ENCODE measurements around the gene YIF1A.
"Not testable (repeated sequence)": the region's sequence is repeated elsewhere in the genome, so short reads cannot be mapped to it uniquely, and the experiment has no call there.

Gene YIF1A

GRCh38 chr11:66268952-66269905 is 19.7 kb downstream of the YIF1A start:
- DNase-seq (ENCODE audit: low read depth, low spot score) = peak; percentile 61

GRCh38 chr11:66268244-66268951 is 20.5 kb downstream of the YIF1A start, which contains the start of gene RAB1B:
TSS of gene RAB1B (plus strand) at chr11:66268639. CDS start at chr11:66268680, 41 bp downstream.
- peak; percentile 100 for DNase-seq (ENCODE audit: low read depth, low spot score)

DNA sequence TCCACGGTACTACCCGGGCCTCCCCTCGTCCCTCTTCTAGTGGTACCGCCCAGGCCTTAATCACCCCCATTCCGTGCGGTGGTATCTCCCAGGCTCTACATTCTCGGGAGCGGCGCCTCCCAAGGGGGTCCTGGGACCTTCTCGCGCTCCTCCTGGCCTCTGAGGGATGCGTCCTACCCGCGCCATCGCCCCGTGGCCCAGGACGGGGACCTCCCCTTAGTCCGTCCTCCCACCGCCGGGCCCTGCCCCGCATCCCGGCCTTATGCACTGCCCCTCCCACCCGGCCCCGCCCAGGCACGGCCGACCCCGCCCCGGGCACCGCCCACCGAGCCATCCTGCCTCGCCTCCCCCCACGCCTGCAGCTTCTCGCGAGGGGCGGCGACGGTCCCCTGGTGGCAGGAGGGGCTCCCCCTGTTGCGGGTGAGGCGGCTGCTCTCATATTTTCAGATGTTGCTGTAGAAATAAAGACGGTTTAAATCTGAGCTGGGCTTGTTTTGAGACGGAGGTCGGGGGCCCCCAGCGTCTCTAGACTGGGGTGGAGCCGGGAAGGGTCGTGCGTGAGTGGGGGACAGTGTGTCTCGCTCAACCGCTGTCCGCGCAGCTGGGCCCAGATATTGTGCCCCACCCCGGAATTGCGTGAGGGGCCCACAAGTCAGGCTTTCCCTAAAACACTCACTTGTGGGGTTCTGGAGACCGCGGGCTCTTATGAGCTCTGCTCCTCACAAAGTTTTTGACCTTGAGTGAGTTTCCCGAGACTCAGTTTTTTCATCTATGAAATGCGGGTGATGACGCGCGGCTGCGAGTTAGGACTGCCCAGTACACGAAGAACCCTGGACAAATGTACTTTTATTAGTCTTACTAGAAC is 21.3 kb downstream of the YIF1A start:
- peak; percentile 97 for DNase-seq (ENCODE audit: low read depth, low spot score)

GRCh38 chr11:66267039-66267378 is 21.9 kb downstream of the YIF1A start:
- DNase-seq (ENCODE audit: low read depth, low spot score) = no peak

DNA sequence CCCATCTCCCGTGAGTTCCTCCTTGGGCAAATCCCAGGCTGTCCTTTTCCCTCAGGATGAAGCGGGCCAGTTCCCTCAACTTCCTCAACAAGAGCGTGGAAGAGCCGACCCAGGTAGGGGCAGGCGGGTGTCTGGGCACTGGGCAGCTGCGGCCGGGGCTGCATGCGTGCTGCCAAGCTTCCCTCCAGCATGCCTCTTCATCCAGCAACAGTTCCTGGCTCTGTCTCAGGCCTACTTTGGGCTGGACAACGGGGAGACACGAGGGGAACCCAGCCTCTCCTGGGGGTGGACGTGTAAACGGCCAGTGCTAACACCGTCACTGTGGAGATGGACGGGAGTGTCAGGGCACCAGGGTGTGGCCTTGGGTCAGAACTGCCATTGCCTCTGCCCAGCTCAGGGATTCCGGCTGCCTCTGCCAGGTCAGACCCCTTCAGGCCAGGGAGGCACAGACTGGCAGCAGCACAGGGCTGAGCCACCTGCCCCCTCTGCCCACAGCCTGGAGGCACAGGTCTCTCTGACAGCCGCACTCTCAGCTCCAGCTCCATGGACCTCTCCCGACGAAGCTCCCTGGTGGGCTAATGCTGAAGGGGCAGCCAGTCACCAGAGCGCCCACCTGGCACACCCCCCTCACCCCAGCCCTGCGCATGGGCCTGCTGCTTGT is 22.4 kb downstream of the YIF1A start:
- no peak for DNase-seq (ENCODE audit: low read depth, low spot score)

DNA sequence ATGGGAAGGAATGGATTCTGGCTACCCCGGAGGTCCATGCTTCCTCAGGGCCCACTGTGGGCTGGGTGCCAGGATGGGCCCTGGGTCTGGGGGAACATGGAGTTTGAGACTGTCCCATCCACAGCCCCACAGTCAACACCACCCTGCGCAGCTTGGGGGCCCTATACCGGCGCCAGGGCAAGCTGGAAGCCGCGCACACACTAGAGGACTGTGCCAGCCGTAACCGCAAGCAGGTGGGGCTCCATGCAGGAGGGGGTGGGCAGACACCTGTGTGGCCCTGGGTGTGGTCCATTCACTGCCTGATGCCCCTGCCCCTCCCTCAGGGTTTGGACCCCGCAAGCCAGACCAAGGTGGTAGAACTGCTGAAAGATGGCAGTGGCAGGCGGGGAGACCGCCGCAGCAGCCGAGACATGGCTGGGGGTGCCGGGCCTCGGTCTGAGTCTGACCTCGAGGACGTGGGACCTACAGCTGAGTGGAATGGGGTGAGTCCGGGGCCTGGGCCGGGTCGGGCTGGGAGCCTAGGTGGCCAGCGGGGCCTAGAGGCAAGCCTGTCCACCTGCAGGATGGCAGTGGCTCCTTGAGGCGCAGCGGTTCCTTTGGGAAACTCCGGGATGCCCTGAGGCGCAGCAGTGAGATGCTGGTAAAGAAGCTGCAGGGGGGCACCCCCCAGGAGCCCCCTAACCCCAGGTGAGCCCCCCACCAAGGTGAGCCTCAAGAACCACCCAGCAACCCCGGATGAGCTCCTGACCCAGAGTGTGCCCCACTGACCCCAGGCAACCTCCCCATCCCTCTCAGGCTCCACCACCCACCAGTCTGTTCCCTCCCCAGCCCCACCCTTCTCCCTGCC is 23.2 kb downstream of the YIF1A start:
- DNase-seq (ENCODE audit: low read depth, low spot score) = no peak

DNA sequence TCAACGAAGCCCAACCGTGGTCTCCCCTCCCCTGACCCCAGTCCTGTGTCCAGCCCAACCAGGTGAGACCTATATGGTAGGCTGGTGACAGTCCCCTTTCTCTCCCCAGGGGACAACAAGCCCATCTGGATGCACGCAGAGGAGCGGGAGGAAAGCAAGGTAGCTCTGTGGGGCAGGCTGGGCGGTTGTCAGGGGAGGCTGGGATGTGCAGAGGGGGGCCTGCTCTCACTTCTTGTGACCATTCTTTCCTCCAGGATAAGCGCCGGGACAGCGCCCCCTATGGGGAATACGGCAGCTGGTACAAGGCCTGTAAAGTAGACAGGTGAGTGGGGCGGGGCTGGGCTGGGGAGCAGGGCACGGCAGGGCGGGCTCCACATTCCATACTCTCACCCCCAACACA is 24.0 kb downstream of the YIF1A start:
- DNase-seq (ENCODE audit: low read depth, low spot score) = no peak

DNA sequence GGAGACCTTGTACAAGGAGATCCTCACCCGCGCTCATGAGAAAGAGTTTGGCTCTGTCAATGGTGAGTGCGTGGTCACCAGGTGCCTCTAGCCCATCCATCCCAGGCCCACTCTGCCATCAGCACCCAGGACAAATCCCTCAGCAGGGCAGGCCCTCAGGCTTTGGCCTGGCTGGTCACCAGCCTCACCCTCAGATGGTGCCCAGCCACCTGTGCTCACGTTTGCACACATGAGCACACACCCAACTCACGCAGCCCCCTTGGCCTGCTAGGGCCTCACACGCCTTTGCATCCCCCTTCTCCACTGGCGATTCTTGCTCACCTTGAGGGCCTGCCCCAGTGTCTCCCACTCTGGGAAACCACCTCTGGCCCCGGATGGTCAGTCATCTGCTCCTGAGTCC is 24.6 kb downstream of the YIF1A start:
- no peak for DNase-seq (ENCODE audit: low read depth, low spot score)

GRCh38 chr11:66263785-66264184 is 25.2 kb downstream of the YIF1A start:
- DNase-seq (ENCODE audit: low read depth, low spot score) = no peak

DNA sequence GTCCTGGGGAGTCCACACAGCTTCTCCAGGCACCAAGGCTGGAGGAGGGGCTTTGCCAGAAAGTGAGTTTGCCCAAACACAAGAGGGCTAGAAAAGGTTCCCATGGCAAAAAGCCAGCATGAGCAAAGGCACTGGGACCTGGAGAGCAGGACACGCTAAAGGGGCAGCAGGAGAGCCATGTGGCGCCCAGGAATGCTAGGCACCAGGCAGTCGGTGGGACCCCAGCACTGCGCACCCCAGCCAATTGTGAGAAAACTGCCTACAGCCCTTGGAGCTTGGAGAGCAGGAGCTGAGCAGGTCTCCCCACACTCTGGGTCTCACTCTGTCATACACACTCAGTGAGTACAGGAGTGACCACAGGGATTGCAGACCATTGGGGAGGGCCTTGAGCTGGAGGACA is 25.7 kb downstream of the YIF1A start:
- no peak for DNase-seq (ENCODE audit: low read depth, low spot score)

DNA sequence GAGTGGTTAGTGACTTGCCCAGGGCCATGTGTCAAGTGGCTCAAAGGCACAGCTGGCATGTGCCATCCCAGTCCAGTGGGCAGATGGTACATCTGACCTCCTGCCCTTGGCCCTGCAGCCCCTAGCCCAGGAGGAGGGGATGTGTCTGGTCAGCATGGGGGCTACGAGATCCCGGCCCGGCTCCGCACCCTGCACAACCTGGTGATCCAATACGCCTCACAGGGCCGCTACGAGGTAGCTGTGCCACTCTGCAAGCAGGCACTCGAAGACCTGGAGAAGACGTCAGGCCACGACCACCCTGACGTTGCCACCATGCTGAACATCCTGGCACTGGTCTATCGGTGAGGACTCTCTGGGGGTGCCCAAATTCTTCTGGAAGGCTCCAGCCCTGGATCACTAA is 26.2 kb downstream of the YIF1A start:
- DNase-seq (ENCODE audit: low read depth, low spot score) = no peak

- no peak for DNase-seq (ENCODE audit: low read depth, low spot score)
Measured at GRCh38 chr11:66262191-66262590, 26.8 kb downstream of the YIF1A start.

DNA sequence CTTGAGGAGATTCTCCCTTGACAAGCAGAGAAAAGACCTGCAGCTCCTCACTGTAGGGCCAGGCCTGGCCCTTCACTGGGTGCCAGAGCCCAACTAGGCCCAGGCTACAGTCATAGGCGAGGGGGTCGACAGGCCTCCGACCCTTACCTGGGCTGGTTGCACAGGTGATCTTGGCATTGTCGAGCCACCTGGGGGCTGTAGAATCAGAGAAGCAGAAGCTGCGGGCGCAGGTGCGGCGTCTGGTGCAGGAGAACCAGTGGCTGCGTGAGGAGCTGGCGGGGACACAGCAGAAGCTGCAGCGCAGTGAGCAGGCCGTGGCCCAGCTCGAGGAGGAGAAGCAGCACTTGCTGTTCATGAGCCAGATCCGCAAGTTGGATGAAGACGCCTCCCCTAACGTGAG is 27.4 kb downstream of the YIF1A start:
- no peak for DNase-seq (ENCODE audit: low read depth, low spot score)

DNA sequence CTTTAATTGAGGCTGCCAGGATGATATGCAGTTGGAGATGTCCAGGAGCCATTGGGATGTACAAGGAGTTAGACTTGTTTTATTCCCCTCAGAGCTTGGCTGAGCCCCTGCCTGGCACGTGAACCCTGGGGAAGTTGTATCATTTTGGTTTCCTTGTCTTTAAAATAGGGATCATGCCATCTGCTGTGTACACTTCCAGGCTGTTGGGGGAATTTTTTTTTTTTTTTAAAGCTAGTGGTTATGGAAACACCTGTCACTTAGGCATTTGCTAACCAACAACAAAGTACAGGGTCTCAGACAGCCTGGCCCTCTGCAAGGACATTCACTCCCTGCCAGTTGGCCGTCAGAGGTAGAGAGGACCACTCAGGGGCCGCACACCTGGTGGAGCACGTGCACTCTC is 29.0 kb downstream of the YIF1A start:
- no peak for DNase-seq (ENCODE audit: low read depth, low spot score)

GRCh38 chr11:66259225-66259624 is 29.7 kb downstream of the YIF1A start:
- DNase-seq (ENCODE audit: low read depth, low spot score) = no peak

GRCh38 chr11:66258473-66258893 is 30.5 kb downstream of the YIF1A start:
- DNase-seq (ENCODE audit: low read depth, low spot score) = no peak

DNA sequence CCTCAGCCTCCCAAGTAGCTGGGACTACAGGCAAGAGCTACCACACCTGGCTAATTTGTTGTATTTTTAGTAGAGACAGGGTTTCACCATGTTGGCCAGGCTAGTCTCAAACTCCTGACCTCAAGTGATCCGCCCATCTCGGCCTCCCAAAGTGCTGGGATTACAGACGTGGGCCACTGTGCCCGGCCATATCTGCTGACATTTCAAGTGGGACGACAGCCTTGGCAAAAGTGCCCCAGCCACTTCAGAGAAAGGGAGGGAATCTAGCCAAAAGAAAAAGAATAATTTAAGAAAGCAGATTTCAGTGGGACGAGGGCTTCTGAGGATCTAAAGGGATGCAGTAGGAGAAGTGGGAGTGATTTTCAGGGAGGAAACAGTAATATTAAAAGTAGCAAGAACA is 35.9 kb downstream of the YIF1A start:
- DNase-seq (ENCODE audit: low read depth, low spot score) = not testable (repeated sequence)

- DNase-seq (ENCODE audit: low read depth, low spot score) = no peak
Measured at GRCh38 chr11:66251809-66252208, 37.1 kb downstream of the YIF1A start.

- DNase-seq (ENCODE audit: low read depth, low spot score) = no peak
Measured at GRCh38 chr11:66248903-66249302, 40.0 kb downstream of the YIF1A start.

DNA sequence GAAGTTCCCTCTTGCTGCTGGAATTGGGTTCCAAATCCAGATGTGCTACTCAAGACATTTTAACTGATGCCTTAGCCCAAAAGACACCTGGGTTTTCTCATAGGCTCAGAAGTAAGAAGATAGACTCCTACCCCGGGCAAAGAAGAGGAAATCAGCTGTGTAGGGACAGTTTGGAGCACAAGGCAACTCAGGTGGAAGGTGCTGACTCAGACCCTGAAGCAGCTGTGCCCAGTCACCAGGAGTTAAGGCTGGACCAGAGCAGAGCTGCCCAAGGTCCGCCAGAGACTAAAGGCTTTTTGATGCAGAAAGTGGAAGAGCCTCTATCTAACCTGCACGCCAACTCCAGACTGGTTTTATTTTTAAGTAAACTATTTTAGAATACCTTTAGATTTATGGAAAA is 41.1 kb downstream of the YIF1A start:
- no peak for DNase-seq (ENCODE audit: low read depth, low spot score)
